GM12878 (cell line): ENCODE results near the gene TXLNG. TPM values are rescaled to one million over a fixed set of nuclear protein-coding genes. Genes with fewer than 3 reads are reported as not detected.

ENCODE experiments used
- ATAC-seq: fragments of 200-7000 bp; cut with Tn5 transposase; 3 replicates; pipeline ENCODE4 v1.9.1; 2020; ENCODE audit warnings: mild to moderate bottlenecking, moderate library complexity
- BruUV-seq: library from RNA; stranded (reverse); fragments of 400-500 nt; replicated peaks from 2 replicates; lab custom pipeline; 2021; lab: Mats Ljungman, UMichigan
- CTCF ChIA-PET: fragments of 300-600 bp; sonication (Branson Sonifier 250); formaldehyde crosslinking; extraction: SDS; loops from one replicate; lab custom pipeline; 2021; ENCODE audit warnings: inconsistent platforms; lab: Yijun Ruan, JAX
- POLR2A ChIA-PET: fragments of 350-600 bp; formaldehyde crosslinking; extraction: SDS; loops from one replicate; lab custom pipeline; 2021; ENCODE audit warnings: inconsistent platforms; lab: Charles Lee
- RAD21 ChIA-PET: fragments of 300-600 bp; sonication (Branson Sonifier 250); formaldehyde crosslinking; loops from one replicate; lab custom pipeline; 2023; ENCODE audit warnings: antibody characterized with exemption; ENCODE audit not compliant: unreplicated experiment; lab: Charles Lee
- SMC1A ChIA-PET: fragments of 300-600 bp; sonication (Branson Sonifier 250); formaldehyde crosslinking; loops from one replicate; lab custom pipeline; 2023; ENCODE audit not compliant: unreplicated experiment, uncharacterized antibody; lab: Charles Lee
- DNase-seq: peaks from one replicate; pipeline ENCODE4 v3.0.0-alpha.2; 2011; ENCODE audit warnings: low read depth, low spot score
- FAIRE-seq: peaks from 3 replicates; lab custom pipeline; 2011; peaks lifted over from hg19 to GRCh38; lab: Jason Lieb, UNC
- H2AFZ ChIP-seq: 2 replicates; pipeline ENCODE4 v1.6.0; 2011; ENCODE audit warnings: low read depth, low read length, control low read depth; ENCODE audit not compliant: control insufficient read depth
- H3K27ac ChIP-seq: 2 replicates; pipeline ENCODE4 v1.5.1; 2011; ENCODE audit warnings: control low read depth; ENCODE audit not compliant: control insufficient read depth, insufficient read depth
- H3K27me3 ChIP-seq, 2 experiments: replicated peaks in 1 of 2; 2 replicates each; pipeline versions ENCODE4 v1.6.0 to v1.6.1; 2011; ENCODE audit warnings: low read length in 1 of 2; ENCODE audit not compliant: control insufficient read depth in 2 of 2, insufficient read depth in 2 of 2
- H3K36me3 ChIP-seq, 2 experiments: 2 replicates each; pipeline ENCODE4 v1.5.1; 2011; ENCODE audit warnings: low read length in 1 of 2; ENCODE audit not compliant: control insufficient read depth in 2 of 2, insufficient read depth in 2 of 2
- H3K4me1 ChIP-seq: 2 replicates; pipeline ENCODE4 v1.6.1; 2011; ENCODE audit warnings: mild to moderate bottlenecking, low read length, moderate library complexity, mixed read lengths; ENCODE audit not compliant: control insufficient read depth, insufficient read depth
- H3K4me2 ChIP-seq: 2 replicates; pipeline ENCODE4 v1.6.0; 2011; ENCODE audit warnings: control low read depth; ENCODE audit not compliant: control insufficient read depth, insufficient read depth
- H3K4me3 ChIP-seq: fragments of 200-600 bp; sonication (generic); 2 replicates; pipeline ENCODE4 v1.5.1; 2016
- H3K79me2 ChIP-seq: 2 replicates; pipeline ENCODE4 v1.6.0; 2011; ENCODE audit warnings: low read length; ENCODE audit not compliant: control insufficient read depth, insufficient read depth
- H3K9ac ChIP-seq: 2 replicates; pipeline ENCODE4 v1.8.0; 2011; ENCODE audit warnings: low read length, control low read depth, mixed read lengths; ENCODE audit not compliant: control insufficient read depth, insufficient read depth
- H3K9me3 ChIP-seq: replicated peaks from 3 replicates; pipeline ENCODE4 v1.5.1; 2011; ENCODE audit warnings: mild to moderate bottlenecking, low read length; ENCODE audit not compliant: control insufficient read depth, insufficient read depth
- H4K20me1 ChIP-seq: 2 replicates; pipeline ENCODE4 v1.6.0; 2011; ENCODE audit not compliant: control insufficient read depth, insufficient read depth
- ASH2L ChIP-seq: fragments of 300-600, 200-600 bp; sonication (generic); IDR thresholded peaks from 2 replicates; pipeline ENCODE4 v1.6.1; 2017; ENCODE audit warnings: low read depth, mild to moderate bottlenecking, borderline replicate concordance
- ATF7 ChIP-seq: fragments of 450-650 bp; IDR thresholded peaks from 2 replicates; pipeline ENCODE4 v1.6.1; 2016; ENCODE audit warnings: low read depth, mild to moderate bottlenecking
- BMI1 ChIP-seq: fragments of 450-650 bp; IDR thresholded peaks from 2 replicates; pipeline ENCODE4 v1.6.1; 2016; ENCODE audit warnings: mild to moderate bottlenecking, moderate library complexity, borderline replicate concordance
- CHD2 ChIP-seq: IDR thresholded peaks from 2 replicates; pipeline ENCODE4 v1.6.1; 2011; ENCODE audit warnings: low read depth, low read length, improper control_type of control experiment, borderline replicate concordance
- DPF2 ChIP-seq: fragments of 450-650 bp; IDR thresholded peaks from 2 replicates; pipeline ENCODE4 v1.6.1; 2017; ENCODE audit warnings: mild to moderate bottlenecking
- FOS ChIP-seq: IDR thresholded peaks from 3 replicates; pipeline ENCODE4 v1.6.1; 2011; ENCODE audit warnings: borderline replicate concordance; ENCODE audit not compliant: insufficient read length; ENCODE audit errors: extremely low read depth
- HDGF ChIP-seq: fragments of 450-650 bp; IDR thresholded peaks from 2 replicates; pipeline ENCODE4 v1.6.1; 2016; ENCODE audit warnings: antibody characterized with exemption
- NFYA ChIP-seq: IDR thresholded peaks from 2 replicates; pipeline ENCODE4 v1.6.1; 2011; ENCODE audit warnings: low read depth, mild to moderate bottlenecking, low read length, improper control_type of control experiment, borderline replicate concordance
- POLR2AphosphoS5 ChIP-seq: IDR thresholded peaks from 2 replicates; pipeline ENCODE4 v1.6.1; 2011; ENCODE audit warnings: mild to moderate bottlenecking, low read length, inconsistent platforms
- RUNX3 ChIP-seq: IDR thresholded peaks from 2 replicates; pipeline ENCODE4 v1.6.1; 2012; ENCODE audit warnings: low read length, inconsistent platforms
- SMC3 ChIP-seq: IDR thresholded peaks from 2 replicates; pipeline ENCODE4 v1.6.1; 2011; ENCODE audit warnings: low read length, improper control_type of control experiment, borderline replicate concordance
- SUZ12 ChIP-seq: fragments of 200-600 bp; sonication (generic); IDR thresholded peaks from one replicate; pipeline ENCODE4 v1.6.1; 2018; ENCODE audit warnings: antibody characterized with exemption, mild to moderate bottlenecking; ENCODE audit not compliant: unreplicated experiment
- YY1 ChIP-seq: IDR thresholded peaks from 2 replicates; pipeline ENCODE4 v1.6.1; 2011; ENCODE audit warnings: low read depth, mild to moderate bottlenecking, low read length
- ZNF24 ChIP-seq: fragments of 450-650 bp; IDR thresholded peaks from 2 replicates; pipeline ENCODE4 v1.6.1; 2017; ENCODE audit warnings: antibody characterized with exemption, mild to moderate bottlenecking
- ZNF274 ChIP-seq: IDR thresholded peaks from one replicate; pipeline ENCODE4 v1.8.0; 2011; ENCODE audit not compliant: insufficient read length, insufficient read depth
- WGBS: methylation state at CpG from one replicate; pipeline ENCODE4 v1.1.6; 2016; ENCODE audit warnings: low lambda C conversion rate; ENCODE audit not compliant: insufficient replicate concordance, insufficient coverage; ENCODE audit errors: missing lambda C conversion rate; 5-methylcytosine and 5-hydroxymethylcytosine counted together
- in situ Hi-C: fragments of 300-500 bp; cut with MboI; formaldehyde crosslinking; loops from 9 replicates; pipeline ENCODE4 v1.14.3; 2018; ENCODE audit warnings: mixed read lengths
- intact Hi-C: fragments of 100-400 bp; cut with micrococcal nuclease; formaldehyde crosslinking; loops from one replicate; pipeline ENCODE4 v1.14.2; 2022; ENCODE audit not compliant: unreplicated experiment
- polyA plus RNA-seq, 11 experiments: library from polyadenylated mRNA; depleted of rRNA in 4 of 11; unstranded in 6 of 11; stranded (reverse) in 5 of 11; fragments of >200 nt; fragmentation: Nextera tagmentation in 4 of 11; fragmentation: Illumina TruSeq in 1 of 11; extraction: Ambion mirVana in 4 of 11; extraction: Trizol in 1 of 11; gene quantifications; 1 replicate in 1 of 11; 2 replicates in 10 of 11; pipeline versions ENCODE4 v1.2.1 to v1.2.3, GENCODE V29; 2011 to 2016; ENCODE audit warnings: inconsistent platforms in 2 of 11, missing spikeins in 2 of 11, low read depth in 1 of 11
- total RNA-seq, 4 experiments: library from RNA; depleted of rRNA in 3 of 4; stranded (reverse); fragments of >200 nt in 3 of 4; fragmentation: Illumina TruSeq in 1 of 4; extraction: Trizol in 1 of 4; gene quantifications; 2 replicates each; pipeline versions ENCODE4 v1.2.1 to v1.2.3, GENCODE V29; 2013 to 2021
- TF ChIP-seq, protein P1 (sequence below): IDR thresholded peaks from 2 replicates; pipeline ENCODE4 v1.6.1; 2011; ENCODE audit warnings: borderline replicate concordance, low read depth, mild to moderate bottlenecking, moderate library complexity, mixed read lengths, low read length; ENCODE audit not compliant: insufficient read depth; ENCODE audit errors: extremely low read length
- TF ChIP-seq, protein P2 (sequence below): IDR thresholded peaks from 2 replicates; pipeline ENCODE4 v1.6.1; 2012; ENCODE audit warnings: low read depth, low read length, improper control_type of control experiment
- TF ChIP-seq, protein P3 (sequence below): IDR thresholded peaks from 2 replicates; pipeline ENCODE4 v1.6.1; 2012; ENCODE audit warnings: low read length, inconsistent platforms
- TF ChIP-seq, protein P4 (sequence below): IDR thresholded peaks from 2 replicates; pipeline ENCODE4 v1.6.1; 2012; ENCODE audit warnings: improper control_type of control experiment, low read depth, low read length; ENCODE audit not compliant: insufficient replicate concordance

Gene TXLNG
- total and polyA plus RNA-seq, 10 of the 15 experiments (the other 5 are each of a cell fraction or from before 2014, with no cell fraction given) = 9.9 to 40.7 (median 19.5) TPM

DNA sequence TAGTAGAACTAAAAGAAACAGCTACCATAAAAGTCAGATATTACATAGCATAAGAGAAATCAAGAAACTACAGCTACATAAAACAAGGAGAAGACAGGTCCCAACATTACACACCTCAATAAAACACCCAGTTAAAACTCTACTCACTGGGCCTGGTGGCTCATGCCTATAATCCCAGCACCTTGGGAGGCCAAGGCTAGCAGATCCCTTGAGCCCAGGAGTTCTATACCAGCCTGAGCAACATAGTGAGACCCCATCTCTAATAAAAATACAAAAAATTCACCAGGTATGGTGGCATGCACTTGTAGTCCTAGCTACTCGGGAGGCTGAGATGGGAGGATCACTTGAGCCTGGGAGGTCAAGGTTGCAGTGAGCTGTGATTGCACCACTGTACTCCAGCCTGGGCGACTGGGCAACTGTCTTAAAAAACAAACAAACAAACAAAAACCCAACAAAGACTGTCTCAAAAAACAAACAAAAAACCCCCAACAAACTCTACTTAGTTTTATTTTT is 15.2 kb upstream of the TXLNG start:
- no peaks in the 10 kb centered on the region for H3K4me1 ChIP-seq
- ChIA-PET SMC1A (interaction anchor here (0.5 kb wide), 2 partner anchors 15 to 60 kb away, joined by 3 read pairs; no protein-coding TSS in a partner anchor), RAD21 (no interaction called here), CTCF (no interaction called here), POLR2A (no interaction called here)
- no peak for TF ChIP-seq ATF7
- TF ChIP-seq POLR2AphosphoS5 = no peak
- TF ChIP-seq, protein P1, sequence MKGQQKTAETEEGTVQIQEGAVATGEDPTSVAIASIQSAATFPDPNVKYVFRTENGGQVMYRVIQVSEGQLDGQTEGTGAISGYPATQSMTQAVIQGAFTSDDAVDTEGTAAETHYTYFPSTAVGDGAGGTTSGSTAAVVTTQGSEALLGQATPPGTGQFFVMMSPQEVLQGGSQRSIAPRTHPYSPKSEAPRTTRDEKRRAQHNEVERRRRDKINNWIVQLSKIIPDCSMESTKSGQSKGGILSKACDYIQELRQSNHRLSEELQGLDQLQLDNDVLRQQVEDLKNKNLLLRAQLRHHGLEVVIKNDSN = no peak
- TF ChIP-seq DPF2 = no peak
- TF ChIP-seq SMC3 = no peak
- TF ChIP-seq, protein P2, sequence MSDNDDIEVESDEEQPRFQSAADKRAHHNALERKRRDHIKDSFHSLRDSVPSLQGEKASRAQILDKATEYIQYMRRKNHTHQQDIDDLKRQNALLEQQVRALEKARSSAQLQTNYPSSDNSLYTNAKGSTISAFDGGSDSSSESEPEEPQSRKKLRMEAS = no peak
- TF ChIP-seq ZNF24 = no peak
- TF ChIP-seq, protein P3, sequence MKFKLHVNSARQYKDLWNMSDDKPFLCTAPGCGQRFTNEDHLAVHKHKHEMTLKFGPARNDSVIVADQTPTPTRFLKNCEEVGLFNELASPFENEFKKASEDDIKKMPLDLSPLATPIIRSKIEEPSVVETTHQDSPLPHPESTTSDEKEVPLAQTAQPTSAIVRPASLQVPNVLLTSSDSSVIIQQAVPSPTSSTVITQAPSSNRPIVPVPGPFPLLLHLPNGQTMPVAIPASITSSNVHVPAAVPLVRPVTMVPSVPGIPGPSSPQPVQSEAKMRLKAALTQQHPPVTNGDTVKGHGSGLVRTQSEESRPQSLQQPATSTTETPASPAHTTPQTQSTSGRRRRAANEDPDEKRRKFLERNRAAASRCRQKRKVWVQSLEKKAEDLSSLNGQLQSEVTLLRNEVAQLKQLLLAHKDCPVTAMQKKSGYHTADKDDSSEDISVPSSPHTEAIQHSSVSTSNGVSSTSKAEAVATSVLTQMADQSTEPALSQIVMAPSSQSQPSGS = no peak
- no peak for TF ChIP-seq NFYA
- no peak for TF ChIP-seq FOS
- TF ChIP-seq ZNF274 = no peak
- TF ChIP-seq YY1 = no peak
- no peak for TF ChIP-seq BMI1
- TF ChIP-seq SUZ12 = no peak
- TF ChIP-seq CHD2 = no peak
- no peak for TF ChIP-seq ASH2L
- no peak for TF ChIP-seq HDGF
- TF ChIP-seq, protein P4, sequence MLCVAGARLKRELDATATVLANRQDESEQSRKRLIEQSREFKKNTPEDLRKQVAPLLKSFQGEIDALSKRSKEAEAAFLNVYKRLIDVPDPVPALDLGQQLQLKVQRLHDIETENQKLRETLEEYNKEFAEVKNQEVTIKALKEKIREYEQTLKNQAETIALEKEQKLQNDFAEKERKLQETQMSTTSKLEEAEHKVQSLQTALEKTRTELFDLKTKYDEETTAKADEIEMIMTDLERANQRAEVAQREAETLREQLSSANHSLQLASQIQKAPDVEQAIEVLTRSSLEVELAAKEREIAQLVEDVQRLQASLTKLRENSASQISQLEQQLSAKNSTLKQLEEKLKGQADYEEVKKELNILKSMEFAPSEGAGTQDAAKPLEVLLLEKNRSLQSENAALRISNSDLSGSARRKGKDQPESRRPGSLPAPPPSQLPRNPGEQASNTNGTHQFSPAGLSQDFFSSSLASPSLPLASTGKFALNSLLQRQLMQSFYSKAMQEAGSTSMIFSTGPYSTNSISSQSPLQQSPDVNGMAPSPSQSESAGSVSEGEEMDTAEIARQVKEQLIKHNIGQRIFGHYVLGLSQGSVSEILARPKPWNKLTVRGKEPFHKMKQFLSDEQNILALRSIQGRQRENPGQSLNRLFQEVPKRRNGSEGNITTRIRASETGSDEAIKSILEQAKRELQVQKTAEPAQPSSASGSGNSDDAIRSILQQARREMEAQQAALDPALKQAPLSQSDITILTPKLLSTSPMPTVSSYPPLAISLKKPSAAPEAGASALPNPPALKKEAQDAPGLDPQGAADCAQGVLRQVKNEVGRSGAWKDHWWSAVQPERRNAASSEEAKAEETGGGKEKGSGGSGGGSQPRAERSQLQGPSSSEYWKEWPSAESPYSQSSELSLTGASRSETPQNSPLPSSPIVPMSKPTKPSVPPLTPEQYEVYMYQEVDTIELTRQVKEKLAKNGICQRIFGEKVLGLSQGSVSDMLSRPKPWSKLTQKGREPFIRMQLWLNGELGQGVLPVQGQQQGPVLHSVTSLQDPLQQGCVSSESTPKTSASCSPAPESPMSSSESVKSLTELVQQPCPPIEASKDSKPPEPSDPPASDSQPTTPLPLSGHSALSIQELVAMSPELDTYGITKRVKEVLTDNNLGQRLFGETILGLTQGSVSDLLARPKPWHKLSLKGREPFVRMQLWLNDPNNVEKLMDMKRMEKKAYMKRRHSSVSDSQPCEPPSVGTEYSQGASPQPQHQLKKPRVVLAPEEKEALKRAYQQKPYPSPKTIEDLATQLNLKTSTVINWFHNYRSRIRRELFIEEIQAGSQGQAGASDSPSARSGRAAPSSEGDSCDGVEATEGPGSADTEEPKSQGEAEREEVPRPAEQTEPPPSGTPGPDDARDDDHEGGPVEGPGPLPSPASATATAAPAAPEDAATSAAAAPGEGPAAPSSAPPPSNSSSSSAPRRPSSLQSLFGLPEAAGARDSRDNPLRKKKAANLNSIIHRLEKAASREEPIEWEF = no peak
- no peak for TF ChIP-seq RUNX3
- no peak for DNase-seq
- H3K9me3 ChIP-seq = no peaks in the 10 kb centered on the region
- no peak overlapping the region for H3K27ac ChIP-seq
- H3K27me3 ChIP-seq = no peaks in the 10 kb centered on the region
- H2AFZ ChIP-seq = no peak overlapping the region
- in situ Hi-C loops (no loop called here), intact Hi-C loops (no loop called here)
- no peak overlapping the region for H3K4me3 ChIP-seq
- WGBS = 21% methylated on average over 2 of the region's 2 CpGs
- no peaks in the 10 kb centered on the region for H3K36me3 ChIP-seq
- no peaks in the 10 kb centered on the region for H4K20me1 ChIP-seq
- BruUV-seq = no TSS peak
- no peak overlapping the region for H3K9ac ChIP-seq
- H3K79me2 ChIP-seq = no peaks in the 10 kb centered on the region
- no peak for FAIRE-seq
- H3K4me2 ChIP-seq = no peak overlapping the region
- peak; percentile 60 for ATAC-seq
